Measurements from ENCODE around the gene SELENOV.
A peak's percentile ranks its signal among the peaks of the same experiment; 100 is the strongest.

SELENOV gene

DNA sequence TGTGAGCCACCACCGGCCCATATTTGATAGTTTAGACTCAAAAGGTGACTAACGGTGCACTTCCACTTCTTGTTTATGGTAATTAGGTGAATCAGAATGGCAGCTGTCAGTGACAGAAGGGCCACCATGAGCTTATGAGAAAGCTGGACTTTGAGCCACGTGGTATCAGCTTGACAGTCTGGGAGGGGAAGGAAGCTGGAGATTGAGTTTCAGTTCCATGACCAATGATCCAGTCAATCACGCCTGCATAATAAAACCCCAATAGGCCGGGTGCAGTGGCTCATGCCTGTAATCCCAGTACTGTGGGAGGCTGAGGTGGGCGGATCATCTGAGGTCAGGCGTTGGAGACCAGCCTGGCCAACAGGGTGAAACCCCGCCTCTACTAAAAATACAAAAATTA lies 9.6 kb downstream of the SELENOV start:
- DNase-seq = no peak

DNA sequence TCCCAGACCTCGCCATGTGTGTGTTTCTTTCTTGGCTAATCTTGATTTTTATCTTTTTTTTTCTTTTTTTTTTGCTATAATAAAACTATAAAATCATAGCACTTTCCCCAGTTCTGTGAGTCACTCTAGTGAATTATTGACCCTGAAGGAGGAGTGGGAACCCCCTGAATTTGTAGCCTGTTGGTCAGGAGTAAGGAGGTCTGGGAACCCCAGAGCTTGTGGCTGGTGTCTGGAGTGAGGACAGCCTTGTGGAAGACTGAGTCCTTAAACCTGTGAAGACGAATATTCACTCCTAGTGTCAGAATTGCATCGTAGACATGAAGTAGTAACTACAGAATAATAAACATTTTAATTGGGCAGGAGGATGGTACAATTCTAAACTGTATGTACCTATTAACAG lies 10.3 kb downstream of the SELENOV start:
- no peak for DNase-seq

- no peak for DNase-seq
Observed at GRCh38 chr19:39531834-39532232, 16.9 kb downstream of the SELENOV start.

- DNase-seq = peak in 1 of 2 experiments; percentile 81
Observed at GRCh38 chr19:39532233-39533002, 17.5 kb downstream of the SELENOV start, which contains the start of gene EID2B. TSS of gene EID2B (minus strand) at chr19:39532852. CDS start at chr19:39532802, 50 bp downstream.

DNA sequence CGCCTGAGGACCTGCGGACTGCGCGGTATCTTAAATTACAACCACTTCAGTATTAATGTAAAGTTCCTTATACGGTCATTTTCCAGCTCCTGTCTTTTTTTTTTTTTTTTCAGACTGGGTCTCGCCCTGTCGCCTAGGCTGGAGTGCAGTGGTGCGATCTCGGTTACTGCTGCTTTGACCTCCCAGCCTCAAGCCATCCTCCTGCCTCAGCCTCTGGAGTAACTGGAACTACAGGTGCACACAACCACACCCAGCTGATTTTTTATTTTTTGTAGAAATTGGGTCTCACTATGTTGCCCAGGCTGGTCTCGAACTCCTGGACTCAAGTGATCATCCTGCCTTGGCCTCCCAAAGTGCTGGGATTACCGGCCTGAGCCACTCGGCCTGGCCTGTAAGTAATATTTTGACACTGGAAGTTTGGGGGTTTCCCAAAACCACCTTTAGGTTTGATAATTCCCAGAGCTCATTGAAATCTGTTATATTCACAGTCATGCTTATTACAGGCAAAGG lies 18.1 kb downstream of the SELENOV start:
- DNase-seq = no peak

- DNase-seq = no peak
Observed at GRCh38 chr19:39533791-39534190, 18.9 kb downstream of the SELENOV start.

DNA sequence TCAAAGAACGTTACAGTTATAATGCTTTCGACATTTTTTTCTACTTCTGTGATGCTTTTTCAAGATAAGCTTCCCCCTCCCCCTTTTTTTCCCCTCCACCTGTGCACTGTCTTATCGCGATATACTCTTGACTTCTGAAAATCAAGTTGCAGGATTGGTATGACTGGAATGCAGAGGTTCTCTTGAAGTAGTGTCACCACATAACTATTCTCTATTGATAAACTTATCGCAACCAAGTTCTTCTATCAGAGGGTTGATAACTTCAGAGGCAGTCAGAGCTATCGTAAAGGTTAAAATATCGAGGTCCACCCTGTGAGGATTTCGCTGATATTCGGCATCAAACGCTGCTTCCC lies 24.2 kb downstream of the SELENOV start:
- no peak for DNase-seq

GRCh38 chr19:39539518-39540332 lies 24.8 kb downstream of the SELENOV start, which contains the start of gene EID2:
TSS of gene EID2 (minus strand) at chr19:39540161. CDS start at chr19:39540079, 82 bp downstream.
- DNase-seq = peak in 1 of 2 experiments; percentile 83

DNA sequence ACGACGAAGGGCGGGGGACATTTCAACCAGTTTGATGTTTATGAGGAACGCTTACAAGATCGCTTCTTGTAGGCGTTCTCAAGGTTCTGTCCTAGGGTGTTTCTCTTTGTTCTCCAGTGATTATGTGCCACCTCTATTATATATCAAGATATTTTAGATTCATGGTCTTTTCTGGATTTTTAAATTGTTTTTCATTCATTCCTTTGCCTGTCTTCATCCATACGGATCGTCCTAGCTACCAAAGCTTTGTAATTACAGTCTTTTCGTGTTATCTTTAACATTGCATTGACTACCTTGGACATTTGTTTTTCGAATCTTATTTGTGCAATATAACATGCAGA lies 25.4 kb downstream of the SELENOV start:
- DNase-seq = no peak

DNA sequence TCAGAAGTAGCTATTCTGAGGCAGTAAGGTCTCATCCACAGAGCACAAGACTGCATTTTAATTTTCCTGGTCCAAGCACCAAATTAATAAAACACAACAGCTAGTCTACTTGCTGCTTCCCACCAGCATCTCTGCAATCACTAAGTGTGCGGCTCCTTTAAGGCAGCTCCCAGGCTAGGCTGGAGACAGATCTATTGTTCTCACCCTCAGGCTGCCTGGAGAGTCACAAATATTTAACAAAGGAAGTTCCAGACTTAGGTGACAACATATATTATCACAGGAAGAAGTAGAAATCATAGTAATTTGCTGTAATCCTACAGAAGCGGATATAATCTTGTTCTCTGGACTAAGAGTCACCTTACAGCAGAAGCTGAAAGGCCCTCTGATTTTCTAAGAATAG lies 27.3 kb downstream of the SELENOV start:
- no peak for DNase-seq

DNA sequence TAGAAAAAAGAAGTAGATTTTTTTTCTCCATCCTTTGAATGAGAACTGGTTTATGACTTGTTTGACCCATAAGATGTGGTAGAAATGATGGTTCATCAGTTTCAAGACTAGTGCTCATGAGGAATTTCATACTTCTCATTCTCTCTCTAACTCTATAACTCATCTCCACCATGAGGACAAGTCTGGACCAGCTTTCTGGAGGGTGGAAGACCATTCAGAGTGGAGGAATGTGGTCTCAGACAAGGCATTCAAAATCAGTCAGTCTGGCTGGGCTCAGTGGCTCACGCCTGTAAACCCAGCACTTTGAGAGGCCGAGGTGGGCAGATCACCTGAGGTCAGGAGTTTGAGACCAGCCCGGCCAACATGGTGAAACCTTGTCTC lies 28.5 kb downstream of the SELENOV start:
- no peak for DNase-seq

- DNase-seq = no peak
Observed at GRCh38 chr19:39544226-39544903, 29.4 kb downstream of the SELENOV start.

GRCh38 chr19:39544911-39545310 lies 30.0 kb downstream of the SELENOV start:
- no peak for DNase-seq

DNA sequence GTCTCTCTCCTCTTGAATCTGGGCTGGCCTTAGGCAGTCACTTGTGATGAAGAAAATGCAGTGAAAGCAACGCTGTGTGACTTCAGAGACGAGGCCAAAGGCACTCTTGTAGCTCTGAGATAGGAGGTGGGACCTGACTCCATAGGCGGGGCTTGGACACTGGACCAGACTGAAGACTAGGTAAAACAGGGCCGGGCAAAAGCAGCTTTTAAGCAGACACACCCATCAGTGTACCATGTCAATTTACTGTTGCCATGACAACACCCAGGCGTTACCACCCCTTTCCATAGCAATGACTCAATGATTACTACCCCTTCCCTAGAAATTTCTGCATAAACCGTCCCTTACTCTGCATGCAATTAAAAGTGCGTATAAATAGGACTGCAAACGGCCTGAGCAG lies 31.7 kb downstream of the SELENOV start:
- DNase-seq = no peak

DNA sequence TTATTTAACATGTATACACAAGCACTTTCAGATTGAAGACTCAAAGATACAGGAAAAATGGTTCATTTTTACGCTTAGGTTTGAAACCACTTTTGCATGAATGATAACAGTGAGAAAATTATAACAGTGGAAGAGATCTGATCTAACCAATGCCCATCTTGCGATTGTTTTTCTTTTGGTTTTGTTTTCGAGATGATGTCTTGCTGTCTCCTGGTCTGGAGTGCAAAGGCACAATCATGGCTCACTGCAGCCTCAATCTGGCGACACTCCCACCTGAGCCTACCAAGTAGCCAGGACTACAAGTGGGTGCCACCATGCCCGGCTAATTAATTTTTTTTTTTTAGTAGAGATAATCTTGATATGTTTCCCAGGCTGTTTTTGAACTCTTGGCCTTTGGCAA lies 35.3 kb downstream of the SELENOV start:
- no peak for DNase-seq

DNA sequence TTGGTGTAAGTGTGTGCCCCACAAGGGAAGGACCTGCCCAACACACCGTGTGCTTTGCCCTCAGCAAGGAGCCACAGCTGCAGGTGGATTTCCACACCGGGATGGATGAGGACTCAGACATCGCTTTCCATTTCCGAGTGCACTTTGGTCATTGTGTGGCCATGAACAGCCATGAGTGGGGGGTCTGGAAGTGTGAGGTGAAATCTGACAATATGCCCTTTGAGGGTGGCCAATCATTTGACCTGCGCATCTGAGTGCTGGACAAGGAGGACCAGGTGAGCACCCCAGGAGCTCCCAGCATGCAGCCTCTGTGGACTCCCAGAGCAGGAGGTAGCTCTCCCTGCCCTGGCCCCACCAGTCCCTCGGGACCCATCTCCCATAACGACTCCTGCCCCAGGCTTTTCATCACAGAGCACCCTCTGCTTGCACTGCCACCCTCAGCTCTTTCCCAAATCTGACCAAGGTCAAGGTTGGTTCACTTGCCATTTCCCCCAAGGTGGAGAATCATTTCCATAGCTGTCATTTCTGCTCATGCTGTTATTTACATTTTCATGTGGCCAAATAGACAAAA lies 38.2 kb downstream of the SELENOV start:
- DNase-seq = no peak

- no peak for DNase-seq
Observed at GRCh38 chr19:39554701-39555311, 39.9 kb downstream of the SELENOV start.

DNA sequence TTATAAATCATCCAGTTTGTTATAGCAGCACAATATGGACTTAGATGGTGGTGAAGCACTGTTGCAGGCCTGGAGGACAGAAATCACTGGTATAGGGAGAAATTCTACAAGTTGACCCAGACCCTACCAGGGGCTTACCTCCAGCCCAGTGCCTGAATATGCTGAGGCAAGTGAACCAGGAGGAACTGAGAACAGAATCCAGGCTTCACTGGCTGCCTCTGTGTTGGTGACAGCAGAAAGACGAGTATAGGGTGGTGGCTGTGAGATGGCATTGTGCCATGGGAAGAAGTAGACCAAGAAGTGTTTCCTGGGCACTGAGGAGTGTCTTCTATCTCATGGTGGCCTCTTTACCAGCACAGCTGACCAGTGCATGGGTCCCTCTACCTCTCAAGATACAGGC lies 40.9 kb downstream of the SELENOV start:
- no peak for DNase-seq

DNA sequence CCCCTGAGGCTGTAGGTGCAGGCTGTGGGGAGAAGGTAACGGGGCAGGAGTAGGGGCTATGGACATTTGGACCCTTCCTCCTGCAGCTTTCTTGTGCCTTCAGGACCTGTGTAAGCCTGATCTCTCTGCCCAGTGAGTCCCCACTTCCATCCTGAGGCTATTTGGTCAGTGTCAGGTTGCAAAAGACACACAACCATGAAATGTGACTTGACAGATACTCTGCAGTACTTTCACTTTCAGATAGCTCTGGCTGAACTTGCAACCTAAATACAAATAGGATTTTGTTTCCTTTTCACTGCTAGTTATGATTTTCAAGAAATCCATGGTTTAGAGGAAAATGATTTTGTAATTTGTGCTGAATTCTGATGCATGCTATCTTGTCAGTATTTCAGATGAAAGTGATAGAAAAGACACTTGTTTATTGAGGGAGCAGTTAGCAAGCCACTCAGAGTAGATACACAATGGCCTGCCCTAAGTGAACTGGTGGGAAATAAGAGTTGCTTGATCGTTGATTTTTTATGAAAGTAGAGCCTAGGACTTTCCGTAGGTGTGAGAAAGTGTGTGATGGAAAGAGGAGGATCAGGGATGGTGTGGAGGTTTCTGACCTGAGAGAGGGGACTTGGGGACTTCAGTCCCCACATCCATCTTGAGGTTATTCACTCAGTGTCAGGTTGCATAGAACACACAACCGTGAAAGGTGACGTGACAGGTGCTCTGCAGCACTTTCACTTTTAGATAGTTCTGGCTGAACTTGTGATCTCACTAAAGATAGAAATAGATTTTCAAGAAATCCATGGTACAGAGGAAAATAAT lies 43.1 kb downstream of the SELENOV start:
- no peak for DNase-seq

GRCh38 chr19:39558624-39559117 lies 43.7 kb downstream of the SELENOV start:
- DNase-seq = no peak

GRCh38 chr19:39563408-39563807 lies 48.5 kb downstream of the SELENOV start:
- DNase-seq = no peak

- DNase-seq = no peak
Observed at GRCh38 chr19:39566064-39566463, 51.1 kb downstream of the SELENOV start.
